Body of pancreas (tissue), 4 donors: ENCODE measurements around the gene SMG5.

Experiments
- POLR2A ChIP-seq, 3 donors: fragments of 450-650 bp; IDR thresholded peaks; one replicate each; pipeline ENCODE4 v1.6.1; 2016; ENCODE audit warnings: antibody characterized with exemption in 3 of 3, mild to moderate bottlenecking in 2 of 3
- TF ChIP-seq, protein P1 (sequence below), 7 experiments: fragments of 450-650 bp in 4 of 7; fragments of 200-600 bp in 3 of 7; sonication (generic) in 3 of 7; IDR thresholded peaks; one replicate each; pipeline ENCODE4 v1.5.1; 2016 to 2019; ENCODE audit warnings: antibody characterized with exemption in 7 of 7

DNA sequence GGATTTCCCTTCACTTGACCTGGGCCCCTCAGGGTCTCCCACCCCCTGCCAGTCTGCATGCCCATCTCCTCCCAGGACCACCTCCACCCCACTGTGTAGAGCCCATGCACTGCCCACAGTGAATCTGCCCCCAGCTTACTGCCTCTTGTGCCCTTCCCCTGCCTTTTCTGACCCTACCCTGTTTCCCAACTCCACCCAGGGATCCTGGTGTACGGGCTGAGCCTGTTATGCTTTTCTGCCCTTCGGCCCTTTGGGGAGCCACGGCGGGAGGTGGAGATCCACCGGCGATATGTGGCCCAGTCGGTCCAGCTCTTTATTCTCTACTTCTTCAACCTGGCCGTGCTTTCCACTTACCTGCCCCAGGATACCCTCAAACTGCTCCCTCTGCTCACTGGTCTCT, 3.4 kb upstream of the SMG5 start:
- TF ChIP-seq, protein P1, sequence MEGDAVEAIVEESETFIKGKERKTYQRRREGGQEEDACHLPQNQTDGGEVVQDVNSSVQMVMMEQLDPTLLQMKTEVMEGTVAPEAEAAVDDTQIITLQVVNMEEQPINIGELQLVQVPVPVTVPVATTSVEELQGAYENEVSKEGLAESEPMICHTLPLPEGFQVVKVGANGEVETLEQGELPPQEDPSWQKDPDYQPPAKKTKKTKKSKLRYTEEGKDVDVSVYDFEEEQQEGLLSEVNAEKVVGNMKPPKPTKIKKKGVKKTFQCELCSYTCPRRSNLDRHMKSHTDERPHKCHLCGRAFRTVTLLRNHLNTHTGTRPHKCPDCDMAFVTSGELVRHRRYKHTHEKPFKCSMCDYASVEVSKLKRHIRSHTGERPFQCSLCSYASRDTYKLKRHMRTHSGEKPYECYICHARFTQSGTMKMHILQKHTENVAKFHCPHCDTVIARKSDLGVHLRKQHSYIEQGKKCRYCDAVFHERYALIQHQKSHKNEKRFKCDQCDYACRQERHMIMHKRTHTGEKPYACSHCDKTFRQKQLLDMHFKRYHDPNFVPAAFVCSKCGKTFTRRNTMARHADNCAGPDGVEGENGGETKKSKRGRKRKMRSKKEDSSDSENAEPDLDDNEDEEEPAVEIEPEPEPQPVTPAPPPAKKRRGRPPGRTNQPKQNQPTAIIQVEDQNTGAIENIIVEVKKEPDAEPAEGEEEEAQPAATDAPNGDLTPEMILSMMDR (IDR thresholded peaks at IDR 0.05) = no peak
- TF ChIP-seq POLR2A (IDR thresholded peaks at IDR 0.05) = no peak
